ENCODE results near the gene SDK2.

GRCh38 chr17:73639932-73640331, 4.3 kb downstream of the SDK2 start:
- TF ChIP-seq CTCF (IDR thresholded peaks at IDR 0.05; ENCODE audit: insufficient read depth, low read depth, low read length) (no peak), EZH2 (IDR thresholded peaks at IDR 0.05; ENCODE audit: insufficient read depth, low read length) (no peak)
